HL-60/S4 treated with retinoic acid at 250 ng/mL for 4 days and 3 days (cell line): ENCODE data around the gene YY1.
"Not testable (repeated sequence)": the region's sequence is repeated elsewhere in the genome, so short reads cannot be mapped to it uniquely, and the experiment has no call there.

Experiments
- in situ Hi-C: fragments of 300-500 bp; cut with MboI; formaldehyde crosslinking; loops from 2 replicates; pipeline ENCODE4 v1.7.0; 2022; ENCODE audit warnings: low sequenced_read_pairs

Gene YY1

DNA sequence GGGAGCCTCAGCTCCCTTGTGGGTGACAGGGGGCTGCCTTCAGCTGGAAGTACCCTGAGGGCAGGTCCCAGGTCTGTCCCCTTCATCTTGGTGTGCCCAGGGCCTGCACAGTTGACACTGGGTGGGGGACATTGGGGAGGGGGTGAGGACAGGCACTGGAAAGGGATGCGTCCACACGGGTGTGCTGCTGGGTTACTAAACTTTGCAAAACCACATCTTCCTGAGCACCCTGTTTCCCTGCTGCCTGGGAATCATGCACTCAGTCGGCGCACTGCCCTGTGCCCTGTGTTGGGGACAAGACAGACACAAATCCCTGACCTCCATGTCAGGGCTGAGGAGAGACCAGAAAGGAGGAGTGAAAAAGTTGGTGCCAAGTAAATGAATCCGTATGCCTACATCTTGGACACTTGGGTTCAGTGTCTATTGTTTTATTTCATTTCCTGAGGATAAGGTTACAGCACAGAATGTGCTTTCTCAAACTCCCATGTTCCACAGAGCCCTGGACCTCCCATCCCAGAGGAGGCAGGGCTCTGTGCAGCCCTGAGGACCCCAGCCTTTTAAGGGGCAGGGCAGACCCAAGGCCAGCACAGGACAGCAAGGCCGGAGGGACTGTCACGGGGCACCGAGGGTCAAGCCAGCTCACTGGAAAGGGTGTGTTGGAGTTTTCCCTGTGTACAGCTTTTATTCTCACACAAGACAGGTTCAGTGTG is 70.2 kb downstream of the YY1 start:
- in situ Hi-C loops: no loop called here

- in situ Hi-C loops: not testable (repeated sequence)
Observed at GRCh38 chr14:100312110-100312876, 73.3 kb downstream of the YY1 start.

DNA sequence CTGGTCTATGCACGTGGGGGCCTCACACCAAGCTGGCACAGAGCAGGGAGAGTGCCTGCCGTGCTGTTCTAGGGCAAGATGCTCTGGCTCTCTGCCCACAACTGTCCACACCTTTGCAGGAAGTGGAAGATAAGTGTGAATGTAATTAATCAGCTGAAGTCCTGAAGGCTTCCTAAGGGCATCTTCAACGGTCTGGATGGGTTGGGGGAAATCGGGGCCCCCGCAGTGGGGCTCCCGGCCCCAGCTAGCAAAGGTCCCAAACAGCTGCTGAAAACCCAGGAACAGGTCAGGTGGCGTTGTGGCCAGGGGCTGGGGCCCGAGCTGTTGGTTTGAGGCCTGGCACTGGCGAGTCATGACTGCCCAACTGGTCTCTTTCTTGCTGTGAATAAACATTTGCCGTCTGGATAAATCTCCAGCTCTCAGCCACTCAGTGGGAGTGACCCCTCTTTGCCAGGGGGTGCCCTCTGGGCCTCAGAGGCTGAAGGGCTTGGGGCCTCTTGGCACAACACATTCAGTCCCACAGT is 74.0 kb downstream of the YY1 start:
- in situ Hi-C loops: no loop called here

DNA sequence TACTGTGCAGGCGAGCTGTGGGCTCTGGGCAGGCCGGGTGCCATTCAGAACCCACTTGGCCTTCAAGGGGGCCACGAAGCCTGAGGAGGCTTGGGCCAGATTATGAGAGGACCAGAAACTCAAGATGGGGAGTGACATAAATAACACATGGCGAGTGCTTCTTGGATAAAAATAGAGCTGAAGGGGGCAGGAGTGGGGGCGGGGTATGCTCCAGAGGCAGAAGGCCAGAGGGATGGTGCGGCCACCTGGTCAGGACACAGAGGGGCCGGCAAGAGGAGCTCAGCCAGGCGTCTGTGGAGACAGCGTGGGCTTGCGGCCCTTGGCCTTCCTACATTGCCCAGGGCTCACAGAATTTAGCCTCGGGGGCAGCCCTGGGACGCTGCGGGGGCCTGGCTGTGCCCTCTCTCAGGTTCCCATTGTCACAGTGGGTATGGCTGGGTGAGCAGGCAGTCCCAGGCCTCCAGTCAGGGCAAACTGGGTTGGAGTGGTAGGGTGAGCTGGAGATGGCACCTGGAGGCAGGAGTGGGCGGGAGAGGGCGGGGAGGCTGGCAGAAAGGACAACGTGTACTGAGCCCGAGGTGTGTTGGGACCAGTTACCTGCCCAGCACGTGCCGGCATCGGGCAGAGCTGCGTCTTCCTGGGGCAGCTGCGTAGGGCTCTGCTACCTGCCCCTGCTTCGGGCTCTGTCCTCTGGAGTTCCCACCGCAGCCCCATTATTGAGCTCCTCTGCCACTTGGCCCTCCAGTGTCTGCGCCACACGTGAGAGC is 74.7 kb downstream of the YY1 start:
- in situ Hi-C loops: no loop called here

DNA sequence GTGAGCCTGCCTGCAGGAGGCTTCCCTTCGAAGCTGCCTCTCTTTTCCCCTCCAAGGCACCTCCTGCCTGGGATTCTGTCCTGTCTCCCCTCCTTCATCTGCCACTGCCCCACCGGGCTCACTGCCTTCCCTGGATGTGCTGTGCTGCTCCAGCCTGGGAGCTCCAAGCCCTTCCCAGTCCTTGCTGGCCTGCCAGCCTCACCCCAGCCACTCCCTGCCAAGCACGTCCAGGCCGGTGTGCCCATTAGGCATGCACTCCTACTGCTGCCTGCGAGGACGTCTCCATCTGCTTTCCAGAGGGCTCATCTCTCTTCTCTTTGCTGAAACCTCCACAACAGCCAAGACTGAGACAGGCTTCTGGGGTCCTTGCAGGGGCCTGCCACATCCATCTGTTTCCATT is 75.8 kb downstream of the YY1 start:
- in situ Hi-C loops: no loop called here

DNA sequence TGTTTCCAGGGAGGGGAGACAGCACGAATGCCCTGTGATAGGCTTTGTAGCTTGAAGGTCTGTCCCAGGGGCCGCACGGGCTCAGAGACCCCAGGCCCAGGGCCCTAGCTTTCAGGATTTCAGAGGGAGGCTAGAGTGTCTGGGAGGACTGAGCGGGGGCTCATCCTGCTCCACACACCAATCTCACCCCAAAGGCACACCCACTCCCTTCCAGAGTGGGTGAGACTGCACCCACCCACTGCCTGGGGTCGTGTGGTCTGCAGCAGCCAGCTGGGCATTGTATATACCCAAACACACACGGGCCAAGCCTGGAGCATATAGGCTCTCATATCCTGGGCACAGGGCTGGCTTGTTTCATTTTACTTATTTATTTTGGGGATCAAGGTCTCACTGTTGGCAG is 78.4 kb downstream of the YY1 start:
- in situ Hi-C loops: no loop called here

DNA sequence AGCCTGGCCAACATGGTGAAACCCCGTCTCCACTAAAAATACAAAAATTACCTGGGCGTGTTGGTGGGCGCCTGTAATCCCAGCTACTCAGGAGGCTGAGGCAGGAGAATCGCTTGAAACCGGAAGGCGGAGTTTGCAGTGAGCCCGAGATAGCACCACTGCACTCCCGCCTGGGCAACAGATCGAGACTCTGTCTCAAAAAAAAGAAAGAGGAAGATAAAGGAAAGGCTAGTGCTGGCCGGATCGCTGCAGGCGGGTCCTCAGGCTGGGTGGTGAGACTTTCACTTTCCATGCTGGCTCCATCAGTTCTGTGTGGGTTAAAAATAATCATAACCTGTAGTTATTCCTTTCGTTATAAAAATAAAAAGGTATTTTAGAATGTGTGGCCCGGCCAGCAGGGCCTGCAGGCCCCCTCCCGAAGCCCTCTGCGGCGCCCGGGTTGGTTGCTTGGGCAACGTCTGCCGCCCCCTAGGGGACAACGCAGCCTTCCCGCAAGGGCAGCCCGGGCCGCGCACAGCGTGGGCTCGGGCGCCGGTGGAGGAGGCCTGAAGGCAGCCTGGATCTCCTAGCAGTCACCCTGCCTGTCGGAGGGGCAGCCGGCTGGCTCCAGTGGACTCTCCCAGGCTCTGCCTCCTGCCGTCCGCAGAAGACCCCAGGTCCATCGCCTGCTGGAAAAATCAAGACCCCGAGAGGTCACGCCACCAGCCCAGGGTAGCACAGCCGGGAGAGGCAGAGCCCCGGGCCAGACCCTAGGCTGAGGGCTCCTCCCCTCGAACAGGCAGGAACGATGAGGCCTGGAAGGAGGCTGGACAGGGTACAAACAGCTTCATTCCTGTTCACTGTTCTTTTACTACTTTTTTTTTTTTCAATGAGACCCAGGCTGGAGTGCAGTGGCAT is 79.2 kb downstream of the YY1 start:
- in situ Hi-C loops: no loop called here

- in situ Hi-C loops: no loop called here
Observed at GRCh38 chr14:100320157-100320856, 81.4 kb downstream of the YY1 start.

DNA sequence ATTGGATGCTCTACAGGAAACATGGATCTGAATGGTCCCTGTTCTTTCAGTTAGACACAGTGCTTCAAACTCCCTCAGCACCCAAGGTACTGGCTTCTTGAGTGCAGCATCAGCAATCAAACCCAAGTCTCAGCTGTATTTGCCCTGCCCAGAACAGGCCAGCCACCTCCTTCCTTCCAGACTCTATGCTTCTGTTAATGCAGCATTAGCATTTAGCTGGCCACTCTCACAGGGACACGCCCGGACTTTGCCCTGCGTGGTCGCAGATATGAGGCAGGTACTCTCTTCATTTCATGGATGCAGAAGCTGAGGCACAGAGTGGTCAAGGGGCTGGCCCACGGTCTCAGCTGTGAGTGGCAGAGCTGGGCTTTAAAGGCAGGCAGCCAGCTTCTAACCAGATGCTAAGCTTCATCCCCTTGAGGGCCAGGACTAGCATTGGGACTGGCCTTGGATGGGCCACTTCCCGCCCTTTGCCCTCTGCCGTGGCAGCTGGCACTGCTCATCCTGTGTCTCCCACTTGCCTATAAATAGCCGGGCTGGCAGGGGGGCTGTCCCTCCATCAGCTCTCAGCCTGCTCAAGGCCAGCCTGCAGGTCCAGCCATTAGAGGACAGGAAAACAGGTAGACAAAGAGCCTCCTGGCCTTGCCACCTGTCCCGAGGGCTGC is 82.7 kb downstream of the YY1 start:
- in situ Hi-C loops: no loop called here

DNA sequence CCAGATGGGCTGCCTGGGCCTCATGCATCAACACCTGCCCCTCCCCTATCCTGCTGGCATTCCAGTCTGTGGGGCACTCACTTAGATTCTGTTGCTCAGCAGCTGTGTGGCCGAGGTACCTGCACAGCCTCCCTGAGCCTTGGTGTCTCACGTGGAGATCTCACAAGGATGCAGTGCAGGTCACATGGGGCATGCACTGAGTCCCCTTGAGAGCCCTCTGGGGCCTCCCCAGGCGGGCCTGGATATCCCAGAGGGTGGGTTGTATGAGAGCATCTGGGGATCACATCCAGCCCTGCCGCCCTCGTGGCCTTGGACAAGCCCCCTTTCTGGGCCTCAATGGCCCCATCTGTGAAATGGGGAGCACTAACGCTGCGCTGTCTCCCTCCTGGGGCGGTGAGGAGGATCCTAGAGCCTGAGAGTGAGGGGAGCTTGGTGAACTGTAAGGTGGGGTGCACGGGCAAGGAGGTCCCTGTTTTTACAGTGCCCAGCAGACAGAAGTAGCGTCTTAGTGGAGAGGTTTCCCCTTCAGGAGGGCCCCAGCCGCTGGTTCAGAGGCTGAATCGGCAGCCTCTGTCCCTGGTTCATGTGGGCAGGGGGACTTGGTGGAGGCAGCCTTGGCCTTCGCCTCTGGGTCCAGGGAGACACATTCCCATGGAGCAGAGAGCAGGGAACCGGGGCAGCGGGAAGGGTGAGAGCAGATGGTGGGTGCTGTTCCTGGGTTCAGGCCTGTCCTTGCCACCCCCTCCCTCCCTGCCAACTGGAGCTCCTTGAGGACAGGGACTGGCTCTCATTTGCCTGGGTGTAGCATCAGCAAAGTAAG is 83.4 kb downstream of the YY1 start:
- in situ Hi-C loops: no loop called here

- in situ Hi-C loops: no loop called here
Observed at GRCh38 chr14:100323121-100323941, 84.4 kb downstream of the YY1 start, which contains the start of gene SLC25A47. Gene SLC25A47, plus strand, starts transcription at chr14:100323339. Its CDS starts 76 bp downstream, at chr14:100323415.

DNA sequence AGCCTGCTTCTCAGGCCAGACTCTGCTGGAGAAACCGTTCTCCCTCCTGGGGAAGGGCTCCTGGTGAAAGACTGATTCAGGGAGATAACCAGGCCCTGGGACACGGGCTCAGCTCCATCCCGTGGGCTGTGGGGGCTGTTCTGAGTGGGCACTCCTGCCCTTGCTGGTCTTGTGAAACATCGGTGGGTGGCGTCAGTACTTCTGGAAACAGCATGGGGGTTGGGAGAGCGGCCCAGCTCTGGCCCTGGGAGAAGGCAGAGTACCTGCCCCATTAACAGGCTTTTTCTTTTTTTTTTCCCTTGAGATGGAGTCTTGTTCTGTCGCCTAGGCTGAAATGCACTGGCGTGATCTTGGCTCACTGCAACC is 85.0 kb downstream of the YY1 start:
- in situ Hi-C loops: no loop called here

DNA sequence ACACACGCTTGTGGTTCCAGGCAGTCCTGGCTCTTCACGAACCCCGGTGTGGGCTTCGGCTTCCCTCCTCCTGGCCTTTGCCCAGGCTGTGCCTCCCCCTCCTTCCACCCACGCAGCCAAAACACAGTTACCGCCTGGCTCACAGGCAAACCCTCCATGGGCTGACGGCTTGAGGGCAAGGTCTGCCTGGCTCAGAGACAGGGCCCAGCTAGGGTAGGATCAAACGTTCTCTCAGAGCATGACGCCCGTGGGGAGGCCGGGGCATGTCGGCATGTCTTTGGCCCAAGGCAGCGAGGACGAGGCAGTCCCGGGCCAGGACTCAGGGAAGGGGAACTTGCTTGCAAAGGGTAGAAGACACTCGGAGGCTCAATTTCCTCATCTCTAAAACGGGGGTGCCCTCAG is 86.3 kb downstream of the YY1 start:
- in situ Hi-C loops: no loop called here

- in situ Hi-C loops: no loop called here
Observed at GRCh38 chr14:100325958-100326357, 87.0 kb downstream of the YY1 start.

DNA sequence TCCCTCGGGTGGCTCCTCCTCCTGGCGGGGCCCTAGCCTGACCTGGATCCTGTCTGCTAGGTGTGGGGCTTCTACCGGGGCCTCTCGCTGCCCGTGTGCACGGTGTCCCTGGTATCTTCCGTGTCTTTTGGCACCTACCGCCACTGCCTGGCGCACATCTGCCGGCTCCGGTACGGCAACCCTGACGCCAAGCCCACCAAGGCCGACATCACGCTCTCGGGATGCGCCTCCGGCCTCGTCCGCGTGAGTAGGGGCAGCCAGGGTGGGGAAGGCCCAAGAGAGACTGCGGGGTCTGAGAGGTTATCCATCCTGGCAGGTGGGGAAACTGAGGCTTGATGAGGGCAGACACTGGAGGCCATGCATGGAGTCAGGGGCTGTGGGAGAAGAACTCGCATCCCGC is 88.2 kb downstream of the YY1 start:
- in situ Hi-C loops: no loop called here

DNA sequence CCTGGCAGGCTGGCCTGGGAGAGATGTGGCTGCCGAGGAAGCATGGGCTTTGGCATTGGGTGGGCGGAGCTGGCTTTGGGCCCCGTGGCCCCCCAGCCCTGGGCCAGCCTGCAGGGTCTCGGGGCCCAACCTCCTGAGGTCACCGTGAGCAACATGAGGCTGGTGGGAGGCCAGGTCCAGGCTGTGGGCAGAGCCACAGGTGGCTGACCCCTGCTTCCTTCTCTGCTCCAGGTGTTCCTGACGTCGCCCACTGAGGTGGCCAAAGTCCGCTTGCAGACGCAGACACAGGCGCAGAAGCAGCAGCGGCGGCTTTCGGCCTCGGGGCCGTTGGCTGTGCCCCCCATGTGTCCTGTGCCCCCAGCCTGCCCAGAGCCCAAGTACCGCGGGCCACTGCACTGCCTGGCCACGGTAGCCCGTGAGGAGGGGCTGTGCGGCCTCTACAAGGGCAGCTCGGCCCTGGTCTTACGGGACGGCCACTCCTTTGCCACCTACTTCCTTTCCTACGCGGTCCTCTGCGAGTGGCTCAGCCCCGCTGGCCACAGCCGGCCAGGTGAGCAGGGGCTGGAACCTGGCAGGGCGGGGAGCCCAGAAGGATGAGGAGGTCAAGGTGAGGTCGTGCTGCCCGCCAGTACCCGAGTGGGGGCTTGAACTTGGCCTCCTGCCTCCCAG is 89.7 kb downstream of the YY1 start:
- in situ Hi-C loops: no loop called here
